AG04450 (cell line): ENCODE measurements around the gene GRM2. TPM values are rescaled to one million over a fixed set of nuclear protein-coding genes. Genes with fewer than 3 reads are reported as not detected.
"Not testable (repeated sequence)": the region's sequence is repeated elsewhere in the genome, so short reads cannot be mapped to it uniquely, and the experiment has no call there.

Experiments
- CTCF ChIA-PET: fragments of 300-600, 350-600 bp; formaldehyde crosslinking; extraction: SDS; loops from one replicate; lab custom pipeline; 2022; ENCODE audit warnings: antibody characterized with exemption, inconsistent platforms; lab: Charles Lee
- POLR2A ChIA-PET: fragments of 350-600 bp; formaldehyde crosslinking; extraction: SDS; loops from one replicate; lab custom pipeline; 2021; ENCODE audit warnings: antibody characterized with exemption, inconsistent platforms; lab: Yijun Ruan, JAX
- DNase-seq: peaks from one replicate; pipeline ENCODE4 v3.0.0-alpha.2; 2011; ENCODE audit warnings: low read depth, low spot score
- H3K27ac ChIP-seq: one replicate; pipeline ENCODE4 v1.5.1; 2012; ENCODE audit warnings: low read depth, low read length, control low read depth
- H3K27me3 ChIP-seq: one replicate; pipeline ENCODE4 v1.6.0; 2012; ENCODE audit warnings: low read length; ENCODE audit not compliant: control insufficient read depth, insufficient read depth
- H3K4me3 ChIP-seq: 2 replicates; pipeline ENCODE4 v1.5.1; 2011; ENCODE audit warnings: mild to moderate bottlenecking, low read depth, low read length, control low read depth
- H3K9me3 ChIP-seq: 2 replicates; pipeline ENCODE4 v1.5.1; 2012; ENCODE audit warnings: low read length; ENCODE audit not compliant: control insufficient read depth, insufficient read depth
- polyA plus RNA-seq: library from polyadenylated mRNA; depleted of rRNA; stranded (reverse); fragments of >200 nt; gene quantifications from 2 replicates; pipeline ENCODE4 v1.2.3, GENCODE V29; 2011; rRNA removed
- small RNA-seq: library from RNA; depleted of rRNA; stranded (forward); fragments of <200 nt; gene quantifications from one replicate; pipeline ENCODE3, GENCODE V24; 2012; ENCODE audit warnings: low read depth; ENCODE audit not compliant: insufficient read length
- TF ChIP-seq, protein P1 (sequence below): IDR thresholded peaks from 2 replicates; pipeline ENCODE4 v1.5.1; 2011; ENCODE audit warnings: low read depth, low read length, control low read depth, inconsistent platforms

GRM2 gene
- polyA plus RNA-seq, 1 experiment, result not detected

GRCh38 chr3:51748327-51748726 is 41.5 kb downstream of the GRM2 start:
- no peaks in the 10 kb centered on the region for H3K9me3 ChIP-seq
- POLR2A ChIA-PET, result no interaction called here

GRCh38 chr3:51750878-51751277 is 44.0 kb downstream of the GRM2 start:
- Histone ChIP-seq H3K4me3 (no peak overlapping the region), H3K27ac (no peak overlapping the region), H3K27me3 (peaks cover 3% of the 10 kb centered on the region), H3K9me3 (no peaks in the 10 kb centered on the region)
- CTCF ChIA-PET, result interaction anchor here (1.6 kb wide), 1 partner anchor 49 kb away, joined by 4 read pairs; no protein-coding TSS in a partner anchor
- POLR2A ChIA-PET, result no interaction called here
- TF ChIP-seq, protein P1, sequence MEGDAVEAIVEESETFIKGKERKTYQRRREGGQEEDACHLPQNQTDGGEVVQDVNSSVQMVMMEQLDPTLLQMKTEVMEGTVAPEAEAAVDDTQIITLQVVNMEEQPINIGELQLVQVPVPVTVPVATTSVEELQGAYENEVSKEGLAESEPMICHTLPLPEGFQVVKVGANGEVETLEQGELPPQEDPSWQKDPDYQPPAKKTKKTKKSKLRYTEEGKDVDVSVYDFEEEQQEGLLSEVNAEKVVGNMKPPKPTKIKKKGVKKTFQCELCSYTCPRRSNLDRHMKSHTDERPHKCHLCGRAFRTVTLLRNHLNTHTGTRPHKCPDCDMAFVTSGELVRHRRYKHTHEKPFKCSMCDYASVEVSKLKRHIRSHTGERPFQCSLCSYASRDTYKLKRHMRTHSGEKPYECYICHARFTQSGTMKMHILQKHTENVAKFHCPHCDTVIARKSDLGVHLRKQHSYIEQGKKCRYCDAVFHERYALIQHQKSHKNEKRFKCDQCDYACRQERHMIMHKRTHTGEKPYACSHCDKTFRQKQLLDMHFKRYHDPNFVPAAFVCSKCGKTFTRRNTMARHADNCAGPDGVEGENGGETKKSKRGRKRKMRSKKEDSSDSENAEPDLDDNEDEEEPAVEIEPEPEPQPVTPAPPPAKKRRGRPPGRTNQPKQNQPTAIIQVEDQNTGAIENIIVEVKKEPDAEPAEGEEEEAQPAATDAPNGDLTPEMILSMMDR, result no peak
- no peak for DNase-seq

More at GRCh38 chr3:51748327-51748726, 41.5 kb downstream of the GRM2 start:
- Histone ChIP-seq H3K27ac (no peak overlapping the region), H3K4me3 (no peak overlapping the region), H3K27me3 (peaks cover 2% of the 10 kb centered on the region)
- no peak for DNase-seq
- CTCF ChIA-PET, result interaction anchor here (1.0 kb wide), 1 partner anchor 51 kb away, joined by 3 read pairs; no protein-coding TSS in a partner anchor
- TF ChIP-seq, protein P1, result no peak

GRCh38 chr3:51751287-51751686 is 44.4 kb downstream of the GRM2 start:
- CTCF ChIA-PET, result no interaction called here
- POLR2A ChIA-PET, result no interaction called here
- no peak for DNase-seq
- TF ChIP-seq, protein P1, result no peak
- Histone ChIP-seq H3K27ac (no peak overlapping the region), H3K4me3 (no peak overlapping the region), H3K9me3 (no peaks in the 10 kb centered on the region), H3K27me3 (peaks cover 3% of the 10 kb centered on the region)

- H3K27ac ChIP-seq, DNase-seq, H3K27me3 ChIP-seq, H3K9me3 ChIP-seq, H3K4me3 ChIP-seq, POLR2A ChIA-PET: not testable (repeated sequence)
- CTCF ChIA-PET, result interaction anchor here (0.6 kb wide), 1 partner anchor 95 kb away, joined by 7 read pairs; no protein-coding TSS in a partner anchor
Observed at GRCh38 chr3:51753763-51754750, 47.2 kb downstream of the GRM2 start.

GRCh38 chr3:51759203-51759602 is 52.3 kb downstream of the GRM2 start:
- POLR2A ChIA-PET, result no interaction called here

More at GRCh38 chr3:51759203-51759602, 52.3 kb downstream of the GRM2 start:
- TF ChIP-seq, protein P1, result no peak
- CTCF ChIA-PET, result interaction anchor here (1.4 kb wide), 1 partner anchor 41 kb away, joined by 3 read pairs; no protein-coding TSS in a partner anchor
- no peaks in the 10 kb centered on the region for H3K9me3 ChIP-seq
- H3K27ac ChIP-seq, result no peak overlapping the region
- DNase-seq, result no peak
- H3K4me3 ChIP-seq, result no peak overlapping the region
- no peaks in the 10 kb centered on the region for H3K27me3 ChIP-seq

Small RNAs within 50 kb of the gene (small RNA-seq; reads per million reads assigned to genes)
- gene RNA5SP132, result not detected

Other genes with a start within 250 kb of the GRM2 start
- gene DCAF1, start 207.1 kb upstream of the GRM2 start, polyA plus RNA-seq, result 9.9 and 10.5 TPM in 2 replicates
- gene RAD54L2, start 168.3 kb upstream of the GRM2 start, polyA plus RNA-seq, result 8.1 and 9.6 TPM in 2 replicates
- gene TEX264, start 35.8 kb upstream of the GRM2 start, polyA plus RNA-seq, result 40.6 and 49.9 TPM in 2 replicates
- not detected in 2 replicates for gene IQCF6, start 72.2 kb downstream of the GRM2 start, polyA plus RNA-seq
- not detected in 2 replicates for gene IQCF2, start 154.5 kb downstream of the GRM2 start, polyA plus RNA-seq
- gene IQCF5, start 168.5 kb downstream of the GRM2 start, polyA plus RNA-seq, result not detected in 2 replicates
- gene IQCF1, start 196.3 kb downstream of the GRM2 start, polyA plus RNA-seq, result not detected in 2 replicates
- gene RRP9, start 234.8 kb downstream of the GRM2 start, polyA plus RNA-seq, result 10.8 and 13.7 TPM in 2 replicates
- 7.5 and 10.4 TPM in 2 replicates for gene PARP3, start 235.3 kb downstream of the GRM2 start, polyA plus RNA-seq
- not detected in 2 replicates for gene GPR62, start 248.3 kb downstream of the GRM2 start, polyA plus RNA-seq